HT1080 (cell line): ENCODE results near the gene KIAA1614. TPM values are rescaled to one million over a fixed set of nuclear protein-coding genes. Genes with fewer than 3 reads are reported as not detected.
"Not testable (repeated sequence)": the region's sequence is repeated elsewhere in the genome, so short reads cannot be mapped to it uniquely, and the experiment has no call there.

Experiments used
- DNase-seq: peaks from one replicate; pipeline ENCODE4 v3.0.0-alpha.2; 2015; ENCODE audit warnings: low read depth
- total RNA-seq: library from RNA; depleted of rRNA; stranded (reverse); fragments of >200 nt; shearing (Covaris generic); gene quantifications from 2 replicates; pipeline ENCODE4 v1.2.3, GENCODE V29; 2014

KIAA1614 gene
- total RNA-seq, 1 experiment from 2014 or later: 0.11 TPM

- DNase-seq: no peak
Measured at GRCh38 chr1:180954005-180954800, 41.5 kb downstream of the KIAA1614 start.

GRCh38 chr1:180954801-180955165 is 42.1 kb downstream of the KIAA1614 start:
- DNase-seq: no peak

GRCh38 chr1:180956028-180956640 is 43.4 kb downstream of the KIAA1614 start:
- DNase-seq: no peak

GRCh38 chr1:180959620-180960019 is 46.9 kb downstream of the KIAA1614 start:
- DNase-seq: not testable (repeated sequence)

- no peak for DNase-seq
Measured at GRCh38 chr1:180961622-180962021, 48.9 kb downstream of the KIAA1614 start.

GRCh38 chr1:180962178-180962577 is 49.5 kb downstream of the KIAA1614 start:
- no peak for DNase-seq

- no peak for DNase-seq
Measured at GRCh38 chr1:180964056-180964455, 51.4 kb downstream of the KIAA1614 start.

- no peak for DNase-seq
Measured at GRCh38 chr1:180964595-180964994, 51.9 kb downstream of the KIAA1614 start.

GRCh38 chr1:180966312-180966711 is 53.6 kb downstream of the KIAA1614 start:
- no peak for DNase-seq

- no peak for DNase-seq
Measured at GRCh38 chr1:180966744-180967536, 54.2 kb downstream of the KIAA1614 start.

- no peak for DNase-seq
Measured at GRCh38 chr1:180967558-180967957, 54.9 kb downstream of the KIAA1614 start.

- not testable (repeated sequence) for DNase-seq
Measured at GRCh38 chr1:180968834-180969233, 56.1 kb downstream of the KIAA1614 start.

GRCh38 chr1:180969434-180969833 is 56.7 kb downstream of the KIAA1614 start:
- DNase-seq: no peak

- no peak for DNase-seq
Measured at GRCh38 chr1:180970333-180971079, 57.8 kb downstream of the KIAA1614 start.

- DNase-seq: no peak
Measured at GRCh38 chr1:180971273-180971997, 58.7 kb downstream of the KIAA1614 start.

GRCh38 chr1:180973369-180973768 is 60.7 kb downstream of the KIAA1614 start:
- DNase-seq: no peak

- DNase-seq: no peak
Measured at GRCh38 chr1:180974236-180974635, 61.5 kb downstream of the KIAA1614 start.

- no peak for DNase-seq
Measured at GRCh38 chr1:180975551-180975950, 62.9 kb downstream of the KIAA1614 start.

- DNase-seq: no peak
Measured at GRCh38 chr1:180976191-180976590, 63.5 kb downstream of the KIAA1614 start.

GRCh38 chr1:180976732-180977357 is 64.1 kb downstream of the KIAA1614 start:
- no peak for DNase-seq
